GM21423 (cell line): ENCODE results near the gene VSTM2B.
"Not testable (repeated sequence)": the region's sequence is repeated elsewhere in the genome, so short reads cannot be mapped to it uniquely, and the experiment has no call there.

ENCODE experiments used
- ATAC-seq: cut with Tn5 transposase; IDR thresholded peaks from one replicate; pipeline ENCODE4 v1.9.1; 2021; ENCODE audit warnings: mild to moderate bottlenecking, moderate library complexity; ENCODE audit not compliant: unreplicated experiment

VSTM2B gene

DNA sequence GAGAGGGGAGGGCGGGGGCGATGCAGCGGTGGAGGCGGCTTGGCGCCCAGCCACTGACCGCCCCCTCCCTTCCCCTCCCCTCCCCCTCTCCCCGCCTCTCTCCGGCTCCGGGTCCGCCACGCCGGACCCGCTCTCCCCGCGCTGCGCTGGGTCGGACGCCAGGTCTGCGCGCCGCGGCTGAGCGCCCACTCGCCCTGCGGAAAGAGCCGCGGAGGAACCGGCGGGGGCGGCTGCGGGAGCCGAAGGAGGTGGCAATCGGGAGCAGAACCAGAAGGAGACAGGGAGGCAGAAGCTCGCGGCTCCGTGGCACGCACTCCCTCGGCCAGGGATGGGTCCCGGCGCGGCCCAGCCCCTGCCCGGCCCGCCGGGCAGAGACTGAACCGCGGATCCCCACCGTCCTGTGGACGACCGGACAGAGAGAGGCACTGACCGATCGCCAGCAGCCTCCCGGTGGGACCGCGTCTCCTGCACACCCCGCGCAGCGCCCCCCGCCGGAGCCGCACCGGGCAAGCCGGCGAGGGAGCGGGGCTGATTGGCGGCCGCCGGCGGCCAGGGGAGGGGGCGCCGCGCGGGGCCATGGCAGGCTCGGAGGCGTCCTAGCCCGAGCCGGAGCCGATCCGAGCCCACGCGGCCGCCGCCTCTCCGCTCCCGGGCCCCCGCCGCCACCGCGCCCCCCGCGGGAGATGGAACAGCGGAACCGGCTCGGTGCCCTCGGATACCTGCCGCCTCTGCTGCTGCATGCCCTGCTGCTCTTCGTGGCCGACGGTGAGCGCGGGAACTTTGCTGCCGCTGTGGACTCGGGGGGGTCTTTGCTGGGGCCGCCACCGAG, at the start of gene VSTM2B:
Gene VSTM2B (plus strand): TSS at position 94 of the 829 bp plus-strand sequence. CDS start 590 bp downstream, at position 684.
- no peak for ATAC-seq

DNA sequence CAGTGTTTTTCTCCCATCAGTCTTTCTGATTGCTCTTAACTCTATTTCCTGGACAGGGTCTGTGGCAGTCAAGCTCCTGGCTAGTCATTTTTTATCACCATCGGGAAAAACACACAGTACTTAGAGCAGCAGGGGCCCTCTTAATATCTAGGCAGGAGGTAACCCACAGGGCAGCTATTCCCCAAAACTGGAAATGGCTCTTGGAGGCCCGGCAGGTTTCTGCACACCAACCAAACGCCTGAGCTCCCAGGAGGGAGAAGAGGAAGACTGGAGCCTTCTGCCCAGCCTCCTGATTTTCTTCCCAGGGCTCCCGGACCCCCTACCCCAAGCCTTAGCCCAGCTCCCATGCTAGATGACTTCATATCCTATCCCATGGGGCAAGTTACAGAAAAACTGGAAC, 49.3 kb upstream of the VSTM2B start:
- ATAC-seq, result no peak

DNA sequence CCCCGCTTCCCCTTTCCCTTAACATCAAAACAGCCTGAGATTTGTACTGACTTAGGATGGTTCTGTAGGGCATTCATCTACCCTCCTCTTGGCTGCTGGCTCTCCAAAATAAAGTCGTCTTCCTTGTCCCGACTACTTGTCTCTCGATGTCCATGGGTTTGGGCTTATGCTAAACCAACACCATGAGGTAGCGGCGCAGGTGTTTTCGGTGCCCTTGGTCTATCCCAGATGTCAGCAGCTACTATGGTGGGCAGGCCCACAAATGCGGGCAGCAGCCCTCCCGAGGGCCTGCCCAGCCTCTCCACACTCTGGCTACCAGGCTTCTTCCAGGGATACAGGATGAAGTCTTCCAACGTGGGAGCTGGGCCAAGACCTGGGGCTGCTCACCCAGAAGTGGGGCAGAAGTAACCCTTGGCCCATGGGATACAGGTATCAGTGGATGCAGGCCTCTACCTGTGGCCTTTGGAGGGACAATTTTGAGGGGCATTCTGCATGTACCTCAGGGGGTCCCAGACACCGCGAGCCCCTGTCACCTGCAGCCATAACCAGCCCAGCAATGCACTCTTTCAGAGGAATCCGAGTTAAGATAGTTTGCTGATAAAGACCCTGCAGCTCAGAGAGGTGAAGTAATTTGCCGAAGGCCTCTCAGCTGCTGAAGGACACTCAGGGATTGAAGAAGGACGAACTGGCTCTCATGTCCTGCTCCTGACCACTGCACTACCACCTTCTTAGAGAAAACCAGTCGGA, 47.8 kb upstream of the VSTM2B start:
- no peak for ATAC-seq

DNA sequence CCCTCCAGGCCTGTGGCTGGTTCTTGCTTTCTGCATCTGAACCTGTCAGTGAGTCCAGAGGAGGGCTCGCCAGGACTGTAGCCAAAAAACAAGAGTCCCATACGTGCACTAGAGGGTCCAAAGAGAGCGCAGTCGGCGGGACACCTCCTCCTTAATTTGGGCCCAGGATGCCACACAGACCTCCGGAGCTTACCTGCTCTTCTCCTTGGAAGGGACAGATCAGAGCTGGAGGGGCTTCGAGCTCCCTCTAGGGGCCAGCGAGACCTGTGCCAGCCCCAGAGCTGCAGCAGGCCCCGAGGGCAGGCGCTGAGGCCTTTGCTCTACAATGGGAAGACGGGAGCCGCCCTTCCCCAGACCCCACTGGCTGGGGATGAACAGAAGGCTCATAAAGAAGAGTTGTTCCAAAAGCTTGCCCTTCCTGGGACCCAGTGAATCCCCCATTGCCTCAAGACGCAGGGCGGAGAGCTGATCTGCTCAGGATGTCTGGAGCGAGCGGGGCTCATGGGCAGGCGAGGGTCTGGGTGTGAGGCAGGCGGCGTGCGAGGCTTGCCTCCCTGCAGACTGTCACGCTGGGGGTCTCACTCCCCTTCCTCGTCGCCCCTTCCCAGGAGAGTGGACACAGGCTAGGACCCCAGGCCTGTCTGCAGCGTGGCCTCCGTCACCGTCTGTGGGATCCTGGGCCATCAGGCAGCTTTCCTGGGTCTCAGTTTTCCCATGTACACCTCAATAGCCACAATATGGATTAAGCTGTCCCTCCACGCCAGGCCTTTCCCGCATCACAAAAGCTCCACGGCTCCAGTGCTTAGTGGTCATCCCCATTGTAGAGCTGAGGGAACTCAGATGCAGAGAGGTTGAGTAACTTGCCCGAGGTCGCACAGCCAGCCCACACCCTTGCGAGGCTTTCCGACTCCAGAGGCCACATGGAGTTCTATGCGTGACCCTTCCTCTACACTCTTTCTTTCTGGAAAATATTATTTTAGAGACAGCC, 46.9 kb upstream of the VSTM2B start:
- no peak for ATAC-seq

DNA sequence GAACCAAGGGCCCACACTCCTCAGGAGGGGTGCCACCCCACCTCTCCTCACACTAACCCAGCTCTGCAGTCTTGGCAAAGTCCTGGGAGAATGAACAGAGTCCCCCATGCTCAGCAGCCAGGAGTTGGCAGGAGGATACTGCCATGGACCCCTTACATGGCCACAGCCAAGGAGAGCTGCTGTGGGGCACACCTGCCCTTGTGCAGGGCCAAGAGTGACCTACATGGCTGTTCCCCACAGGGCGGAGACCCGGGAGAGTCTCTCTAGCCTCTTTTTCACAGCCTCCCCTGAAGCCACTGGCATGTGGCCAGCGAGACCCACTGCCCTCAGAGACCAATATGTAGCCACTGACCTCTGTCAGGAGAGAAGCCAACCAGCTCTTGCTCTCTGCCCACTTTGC, 45.9 kb upstream of the VSTM2B start:
- no peak for ATAC-seq

DNA sequence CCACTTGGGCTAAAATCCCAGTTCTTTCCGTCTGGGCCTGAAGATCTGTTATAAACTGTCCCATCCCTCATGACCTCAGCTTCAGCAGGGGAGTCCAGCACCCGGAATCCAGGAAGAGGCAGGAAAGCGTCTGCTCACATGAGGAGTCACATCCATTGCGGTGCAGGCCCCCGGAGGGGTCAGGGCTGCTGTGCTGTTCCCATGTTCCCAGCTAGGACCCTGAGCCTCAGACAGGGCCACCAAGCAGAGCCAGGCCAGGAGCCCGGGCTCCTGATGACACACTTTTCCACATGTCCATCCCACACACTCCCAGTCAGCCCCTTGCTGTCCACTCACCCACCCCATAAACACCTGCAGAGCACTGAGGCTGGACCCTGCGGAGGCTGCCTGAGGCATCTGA, 45.3 kb upstream of the VSTM2B start:
- no peak for ATAC-seq

DNA sequence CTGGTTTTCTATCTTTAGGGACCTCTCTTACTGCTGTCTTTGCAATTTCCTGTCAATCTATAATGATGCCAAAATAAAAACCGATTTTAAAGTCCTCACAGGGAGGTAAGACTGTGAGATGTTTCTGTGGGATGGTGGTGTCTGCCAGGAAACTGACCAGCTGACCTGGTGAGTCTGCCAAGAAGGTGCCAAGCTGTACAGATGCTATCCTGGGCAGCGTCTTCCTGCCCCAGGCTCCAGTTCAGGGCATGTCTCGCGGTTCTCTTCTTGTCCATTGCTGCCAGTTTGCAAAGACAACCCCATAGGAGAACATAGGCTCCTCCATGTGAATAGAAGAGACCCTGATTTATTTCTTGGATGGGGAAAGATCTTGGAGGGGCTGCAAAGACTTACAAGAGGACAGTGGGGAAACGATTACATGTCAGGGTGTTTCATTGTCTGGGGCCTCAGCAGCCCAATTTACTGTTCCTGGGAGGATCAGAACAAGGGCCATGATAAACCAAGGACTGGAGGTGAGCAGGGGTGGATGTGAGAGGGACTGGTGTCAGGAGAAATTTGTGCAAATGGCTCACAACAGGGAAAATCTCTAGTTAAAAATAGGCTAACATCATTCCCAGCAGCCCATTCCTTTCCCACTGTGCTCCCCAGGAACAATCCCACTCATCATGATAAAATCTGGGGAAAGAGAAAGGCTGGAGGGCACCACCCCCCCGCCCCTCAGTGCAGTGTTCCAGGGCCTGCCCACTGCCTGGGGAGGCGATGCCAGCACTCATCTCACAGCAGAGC, 42.7 kb upstream of the VSTM2B start:
- ATAC-seq, result no peak

DNA sequence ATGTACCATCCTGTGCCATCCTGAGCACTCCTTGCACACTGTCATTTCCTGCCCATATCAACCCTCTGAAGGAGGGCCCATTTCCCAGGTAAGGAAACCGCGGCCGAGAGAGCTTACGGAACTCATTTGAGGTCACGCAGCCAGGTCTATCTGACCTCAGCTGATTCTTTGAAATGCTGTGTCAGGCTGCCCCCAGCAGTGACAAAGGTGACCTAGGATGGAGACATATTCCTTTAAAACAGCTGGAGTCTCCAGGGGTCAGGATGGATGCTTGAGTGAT, 42.2 kb upstream of the VSTM2B start:
- ATAC-seq, result no peak

DNA sequence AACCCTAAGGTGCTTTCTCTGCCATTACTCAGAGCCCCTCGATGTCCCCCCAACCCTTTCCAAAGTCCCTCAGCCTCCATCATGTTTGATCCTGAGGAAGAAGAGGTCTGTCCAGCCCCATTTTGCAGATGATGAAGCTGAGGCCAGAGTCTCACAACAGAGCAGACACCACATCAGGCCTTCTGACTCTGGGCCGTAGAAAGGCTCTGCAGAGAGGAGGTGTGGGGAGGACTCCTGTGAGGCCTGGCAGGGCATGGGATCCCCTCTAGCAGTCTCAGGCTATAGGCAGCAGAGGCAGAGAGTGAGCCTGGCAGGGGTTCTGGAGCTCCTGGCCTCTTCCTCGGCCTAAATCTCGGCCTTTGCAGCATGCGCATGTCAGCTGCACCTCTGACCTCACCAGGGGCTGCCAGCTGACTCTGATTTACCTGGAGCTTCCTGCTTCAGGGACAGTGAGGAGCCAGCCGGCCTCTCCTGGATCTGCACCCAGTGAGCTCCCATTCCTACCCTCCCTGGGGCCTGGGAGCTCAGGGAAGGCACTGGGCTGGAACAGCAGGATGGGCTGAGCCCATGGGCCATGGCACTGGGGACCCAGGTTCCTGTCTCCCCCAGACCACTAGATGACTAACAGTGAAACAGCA, 41.7 kb upstream of the VSTM2B start:
- no peak for ATAC-seq

DNA sequence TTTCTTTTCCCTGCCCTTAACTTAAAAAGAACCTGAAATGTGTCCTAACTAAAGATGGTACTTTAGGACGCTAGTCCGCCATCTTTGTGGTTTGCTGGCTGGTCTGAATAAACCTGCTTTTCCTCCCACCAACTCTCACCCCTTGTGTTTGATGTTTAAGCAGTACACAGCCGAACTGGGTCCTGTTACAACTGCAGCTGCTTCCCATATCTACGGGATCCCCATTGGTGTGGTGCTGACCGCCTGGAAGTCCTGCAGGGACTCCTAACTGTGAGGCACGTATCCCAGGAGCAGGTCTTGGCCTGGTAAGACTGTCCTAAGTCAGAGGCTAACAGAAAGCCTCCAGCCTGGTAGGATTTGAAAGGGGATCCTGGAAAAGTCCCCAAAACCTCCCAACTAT, 40.9 kb upstream of the VSTM2B start:
- no peak for ATAC-seq

DNA sequence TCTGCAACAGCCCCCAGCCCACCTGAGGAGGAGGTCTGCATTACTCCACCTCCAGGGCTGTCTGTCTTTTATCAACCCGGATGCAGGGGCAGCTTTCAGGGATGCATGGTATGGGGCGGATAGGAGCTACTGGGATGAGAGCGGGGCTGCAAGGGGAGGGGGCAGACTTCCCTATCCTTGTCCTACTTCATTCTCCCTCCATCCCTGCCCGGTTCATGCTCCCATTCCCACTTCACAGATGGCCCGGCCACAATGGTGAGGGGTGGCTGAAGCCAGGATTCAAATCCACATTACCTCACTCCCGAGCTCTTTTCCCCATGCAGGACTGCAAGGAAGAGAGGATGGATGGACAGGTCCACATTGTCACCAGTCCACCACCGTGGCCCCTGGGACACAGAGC, 40.5 kb upstream of the VSTM2B start:
- ATAC-seq, result no peak

DNA sequence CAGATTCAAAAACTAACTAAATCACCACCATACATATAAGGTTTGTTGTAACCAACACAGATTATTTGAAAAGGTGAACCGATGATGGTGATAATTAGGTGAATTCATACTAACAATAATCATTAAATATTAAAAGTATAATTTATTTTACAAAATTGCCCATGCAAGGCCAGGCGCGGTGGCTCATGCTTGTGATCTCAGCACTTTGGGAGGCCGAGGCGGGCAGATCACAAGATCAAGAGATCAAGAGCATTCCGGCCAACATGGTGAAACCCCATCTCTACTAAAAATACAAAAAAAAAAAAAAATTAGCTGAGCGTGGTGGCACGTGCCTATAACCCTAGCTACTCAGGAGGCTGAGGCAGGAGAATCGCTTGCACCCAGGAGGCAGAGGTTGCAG, 38.8 kb upstream of the VSTM2B start:
- ATAC-seq, result not testable (repeated sequence)

DNA sequence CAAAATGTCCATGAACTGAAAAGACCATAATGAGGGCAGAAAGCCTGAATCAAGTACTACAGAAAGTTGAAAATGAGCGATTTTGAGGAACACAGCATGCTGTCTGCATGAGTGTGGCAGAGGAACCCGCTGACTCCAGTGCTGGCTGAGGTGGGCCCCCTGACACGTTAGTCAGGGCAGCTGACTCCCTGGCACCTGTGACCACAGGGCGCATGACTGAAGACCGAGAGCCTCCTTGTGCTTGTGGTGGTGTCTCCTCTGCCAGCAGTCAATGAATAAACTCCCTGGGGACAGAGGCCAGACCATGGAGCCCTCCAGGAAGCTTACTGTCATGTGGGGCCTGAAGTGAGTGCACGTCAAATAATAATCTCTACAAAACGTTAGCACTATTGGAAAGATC, 38.4 kb upstream of the VSTM2B start:
- ATAC-seq, result no peak

DNA sequence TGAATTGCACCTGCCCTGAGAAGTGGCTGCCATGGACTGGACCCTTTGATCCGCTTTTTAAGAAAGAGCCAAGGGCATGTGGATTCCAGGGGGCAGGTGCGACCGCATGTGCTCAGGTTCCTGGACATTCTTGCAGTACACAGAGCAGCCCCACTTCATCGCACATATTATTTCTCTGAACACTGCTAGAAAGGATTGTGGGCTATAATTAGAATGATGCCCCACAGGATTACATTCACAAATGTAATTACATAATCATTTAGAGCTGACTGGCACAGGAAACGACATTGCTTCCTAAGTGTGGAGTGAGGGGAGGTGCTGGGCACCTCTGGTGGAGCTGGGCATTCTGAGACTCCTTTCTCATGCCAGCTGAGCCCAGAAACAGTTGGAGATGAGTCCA, 37.5 kb upstream of the VSTM2B start:
- no peak for ATAC-seq

DNA sequence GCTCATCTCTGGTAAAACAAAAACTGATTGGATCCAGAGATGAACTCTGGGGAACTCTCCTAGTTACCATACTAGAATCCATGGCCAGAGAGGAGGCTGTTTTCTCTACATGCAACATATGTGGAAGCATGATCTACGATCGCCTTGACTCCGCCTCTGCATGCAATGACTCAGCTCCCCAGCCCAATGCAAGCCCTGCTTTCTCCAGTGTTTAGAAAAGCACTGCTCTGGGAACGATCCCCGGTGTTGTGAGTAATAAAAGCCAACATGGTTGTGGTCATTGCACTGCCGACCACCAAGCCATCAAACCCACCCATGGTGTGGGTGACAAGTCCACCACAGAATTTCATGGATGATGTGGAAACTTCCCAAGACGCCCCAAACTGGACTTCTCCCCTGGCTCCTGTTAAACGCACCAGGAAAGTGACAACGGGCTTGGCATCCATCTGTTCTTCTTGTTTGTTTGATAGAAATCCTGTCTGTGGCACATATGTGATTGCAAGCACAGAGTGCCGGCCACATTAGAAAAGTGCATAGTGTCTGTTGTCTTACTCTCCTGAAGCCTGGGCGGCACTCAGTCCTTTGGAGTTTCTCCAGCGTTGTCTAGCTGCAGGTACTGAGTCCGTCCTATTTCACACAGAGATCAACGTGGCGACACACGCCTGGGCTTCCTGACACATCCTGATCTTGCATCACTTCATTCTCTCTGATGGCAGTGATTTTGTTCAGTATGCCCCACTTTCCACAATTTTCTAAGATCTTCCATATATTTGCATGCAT, 36.4 kb upstream of the VSTM2B start:
- ATAC-seq, result no peak

DNA sequence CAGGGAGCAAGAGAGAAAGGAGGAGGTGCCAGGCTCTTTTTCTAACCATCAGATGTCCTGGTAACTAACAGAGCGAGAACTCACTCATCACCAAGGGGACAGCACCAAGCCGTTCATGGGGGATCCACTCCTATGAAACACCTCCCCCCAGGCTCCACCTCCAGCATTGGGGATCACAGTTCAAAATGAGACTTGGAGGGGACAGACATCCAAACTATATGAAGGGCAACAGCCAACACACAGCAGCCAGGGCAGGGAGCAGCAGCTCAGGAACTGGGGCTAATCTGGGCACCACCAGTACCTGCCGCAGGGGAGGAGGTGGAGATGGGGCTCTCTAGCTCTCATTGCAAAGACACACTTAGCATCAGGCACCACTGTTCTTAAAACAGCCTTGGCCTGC, 34.3 kb upstream of the VSTM2B start:
- ATAC-seq, result no peak

DNA sequence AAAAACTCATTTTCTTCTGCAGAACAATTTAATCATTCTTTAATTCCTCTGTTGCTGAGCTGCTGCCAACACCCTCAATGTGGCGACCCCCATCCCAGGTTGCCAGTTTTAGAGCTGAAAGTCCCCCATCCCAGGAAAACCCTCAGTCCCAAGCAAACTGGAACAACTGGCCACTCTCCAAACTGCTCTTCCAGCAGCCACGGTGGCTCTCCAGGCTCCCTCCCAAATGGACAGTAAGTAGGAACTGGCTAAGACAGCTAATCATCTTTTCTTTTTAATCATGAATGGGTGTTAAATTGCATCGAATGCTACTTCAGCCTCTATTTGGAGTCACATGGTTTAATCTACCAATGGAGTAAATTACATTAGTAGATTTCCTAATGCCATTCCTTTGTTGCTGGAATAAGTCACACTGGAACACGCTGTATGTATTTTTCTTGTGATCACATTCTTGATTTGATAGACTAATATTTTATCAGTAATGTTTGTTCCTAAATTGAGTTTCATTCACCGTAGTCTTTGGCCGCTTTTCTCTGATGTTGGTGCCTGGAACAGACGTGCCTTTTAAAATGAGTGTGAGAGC, 33.7 kb upstream of the VSTM2B start:
- ATAC-seq, result no peak

DNA sequence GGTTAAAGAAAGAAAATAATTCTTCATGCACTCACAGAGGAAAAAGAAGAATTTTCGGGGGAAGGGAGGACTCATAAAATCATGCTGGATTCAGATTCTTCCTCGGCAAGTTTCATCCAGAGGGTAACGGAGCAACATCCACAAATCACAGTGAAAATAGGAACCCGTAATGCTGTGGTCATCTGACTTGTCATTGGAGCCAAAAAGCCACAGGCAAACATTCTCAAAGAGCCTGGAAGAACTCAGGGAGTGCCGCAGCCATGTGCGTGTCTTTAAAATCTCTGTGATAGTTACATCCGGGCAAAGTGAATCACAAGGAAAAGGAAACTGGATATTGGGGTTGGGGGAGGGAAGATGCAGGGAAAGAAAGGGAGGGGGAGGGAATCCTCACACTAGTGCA, 33.0 kb upstream of the VSTM2B start:
- ATAC-seq, result no peak

DNA sequence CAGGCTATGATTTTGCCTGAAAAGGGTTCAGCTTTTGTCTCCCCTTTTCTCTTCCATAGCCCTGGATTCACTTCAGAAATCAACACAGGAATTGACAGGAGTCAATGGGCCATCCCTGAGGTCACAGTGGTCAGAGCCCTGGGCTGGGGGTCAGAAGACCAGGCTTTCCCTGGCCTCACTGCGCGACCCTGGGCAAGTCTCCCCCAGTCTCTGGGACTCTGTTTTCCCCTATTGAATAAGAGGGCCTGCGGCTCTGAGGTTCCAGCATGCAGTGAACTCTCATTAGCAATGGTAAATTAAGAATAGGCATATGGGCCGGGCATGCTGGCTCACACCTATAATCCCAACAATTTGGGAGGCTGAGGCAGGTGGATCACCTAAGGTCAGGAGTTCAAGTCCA, 30.7 kb upstream of the VSTM2B start:
- no peak for ATAC-seq
